ENCODE data around the gene NOSIP.

Gene NOSIP

DNA sequence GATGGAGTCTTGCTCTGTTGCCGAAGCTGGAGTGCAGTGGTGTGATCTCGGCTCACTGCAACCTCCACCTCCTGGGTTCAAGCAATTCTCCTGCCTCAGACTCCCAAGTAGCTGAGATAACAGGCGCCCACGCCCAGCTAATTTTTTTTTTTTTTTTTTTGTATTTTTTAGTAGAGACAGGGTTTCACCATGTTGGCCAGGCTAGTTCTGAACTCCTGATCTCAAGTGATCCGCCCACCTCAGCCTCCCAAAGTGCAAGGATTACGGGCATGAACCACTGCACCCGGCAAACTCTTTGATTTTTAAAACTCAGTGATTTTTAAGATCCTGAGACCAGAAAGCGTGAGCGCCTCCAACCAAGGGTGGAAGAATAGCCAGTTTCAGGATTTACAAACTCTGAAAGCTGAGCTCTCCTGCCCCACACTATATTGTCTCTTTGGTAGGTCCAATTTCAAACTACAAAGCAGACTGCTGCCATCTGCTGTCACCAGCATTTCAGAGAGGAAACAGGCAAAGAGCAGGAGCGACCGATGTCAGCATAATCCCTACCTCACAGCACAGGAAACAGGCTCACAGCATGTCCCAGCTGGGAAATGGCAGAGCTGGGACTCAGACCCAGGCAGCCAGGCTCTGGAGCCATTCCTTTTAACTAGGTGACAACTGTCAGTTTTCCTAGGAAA, 9.2 kb downstream of the NOSIP start:
- DNase-seq: no peak

DNA sequence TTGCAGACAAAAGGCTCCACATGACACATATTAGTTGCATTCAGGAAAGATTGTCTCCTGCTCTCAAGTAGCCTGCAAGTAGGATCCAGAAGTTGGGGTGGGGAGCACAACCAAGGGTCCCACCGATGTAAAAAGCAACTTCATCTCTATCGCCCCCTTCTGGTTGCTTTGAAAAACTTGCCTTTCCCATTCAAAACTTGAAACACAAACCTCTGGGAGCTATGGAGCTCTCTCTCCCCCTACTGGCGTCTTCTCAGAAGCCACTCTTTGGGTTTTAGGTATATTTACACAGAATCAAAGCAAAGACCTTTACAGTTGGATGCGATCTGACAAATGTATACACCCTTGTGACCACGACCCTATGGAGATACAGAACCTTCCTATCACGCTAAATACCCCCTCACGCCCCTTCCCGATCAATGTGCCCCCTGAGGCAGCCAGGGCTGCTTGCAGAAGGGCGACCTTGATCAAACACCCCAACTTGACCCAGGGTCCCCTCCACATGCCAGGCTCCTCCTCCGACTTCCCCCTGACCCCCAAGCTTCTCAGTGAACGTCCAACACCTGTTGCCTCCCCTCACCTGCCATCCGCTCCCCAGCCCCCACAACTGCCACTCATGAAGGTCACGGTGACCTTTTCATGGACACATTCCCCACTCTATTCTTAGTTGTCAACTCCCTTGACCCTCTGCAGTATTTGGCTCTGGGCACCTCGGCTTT, 10.1 kb downstream of the NOSIP start:
- peak; percentile 66 for DNase-seq

DNA sequence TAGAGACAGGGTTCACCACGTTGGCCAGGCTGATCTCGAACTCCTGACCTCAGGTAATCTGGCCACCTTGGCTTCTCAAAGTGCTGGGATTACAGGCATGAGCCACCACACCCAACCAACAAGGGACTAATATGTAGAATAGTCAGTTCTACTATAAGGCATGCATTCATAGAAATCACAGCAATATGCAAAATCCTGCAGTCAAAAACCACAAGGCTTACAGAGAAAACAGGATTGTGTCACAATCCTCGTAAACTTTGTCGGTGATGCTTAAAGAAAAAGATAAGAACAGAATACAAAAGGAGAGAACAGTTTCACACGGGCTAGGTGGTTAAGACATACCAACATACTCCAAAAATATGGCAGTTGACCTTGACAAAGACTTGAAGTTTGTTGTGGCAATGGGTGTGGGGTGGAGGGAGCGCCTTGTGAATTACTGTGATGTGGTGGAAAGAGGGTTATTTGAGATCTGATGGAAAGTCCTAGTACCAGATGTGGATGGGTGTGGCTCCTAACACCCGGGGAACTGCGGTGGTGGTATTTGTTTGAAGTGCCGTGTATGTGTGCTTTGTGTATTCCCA, 12.4 kb downstream of the NOSIP start:
- DNase-seq: no peak

DNA sequence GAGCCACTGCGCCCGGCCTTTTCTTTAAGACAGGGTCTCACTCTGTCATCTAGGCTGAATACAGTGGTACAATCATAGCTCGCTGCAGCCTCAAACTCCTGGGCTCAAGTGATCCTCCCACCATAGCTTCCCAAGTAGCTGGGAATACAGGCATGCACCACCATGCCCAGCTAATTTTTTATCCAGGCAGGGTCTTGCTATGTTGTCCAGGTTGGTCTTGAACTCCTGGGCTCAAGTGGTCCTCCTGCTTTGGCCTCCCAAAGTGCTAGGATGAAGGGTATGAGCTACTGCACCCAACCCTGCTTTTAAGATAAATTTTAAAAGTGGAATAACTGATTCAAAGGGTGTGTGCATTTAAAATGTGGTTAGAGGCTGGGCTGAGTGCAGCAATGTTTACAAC, 14.1 kb downstream of the NOSIP start:
- no peak for DNase-seq

DNA sequence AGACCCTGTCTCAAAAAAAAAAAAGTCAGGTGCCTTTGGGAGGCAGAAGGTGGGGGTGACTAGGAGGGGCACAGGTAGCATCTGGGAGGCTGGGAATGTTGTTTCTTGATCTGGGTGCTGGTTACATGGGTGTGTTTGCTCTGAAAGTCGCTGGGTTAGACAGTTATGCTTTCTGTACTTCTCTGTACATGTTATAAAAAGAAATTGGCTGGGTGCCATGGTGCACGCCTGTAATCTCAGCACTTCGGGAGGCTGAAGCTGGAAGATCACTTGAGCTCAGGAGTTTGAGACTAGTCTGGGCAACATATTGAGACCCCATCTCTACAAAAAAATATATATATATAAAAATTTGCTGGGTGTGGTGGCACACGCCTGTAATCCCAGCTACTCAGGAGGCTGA, 15.1 kb downstream of the NOSIP start:
- no peak for DNase-seq

DNA sequence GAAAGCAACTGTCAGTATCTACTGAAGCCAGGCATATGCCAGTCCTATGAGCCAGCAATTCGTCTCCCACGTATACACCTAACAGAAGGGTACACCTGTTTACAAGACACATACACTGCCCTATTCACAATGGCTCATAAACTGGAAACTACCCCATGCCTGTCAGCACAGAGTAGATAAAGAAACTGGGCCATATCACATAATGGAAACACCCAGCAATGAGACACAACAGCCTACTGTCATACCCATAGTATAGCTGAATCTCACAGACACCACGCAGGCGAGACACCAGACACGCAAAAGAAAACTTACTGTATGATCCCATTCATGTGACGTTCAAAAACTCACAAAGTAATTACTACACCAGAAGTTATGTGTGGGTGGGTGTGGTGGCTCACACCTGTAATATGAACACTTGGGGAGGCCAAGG, 15.7 kb downstream of the NOSIP start:
- no peak for DNase-seq

DNA sequence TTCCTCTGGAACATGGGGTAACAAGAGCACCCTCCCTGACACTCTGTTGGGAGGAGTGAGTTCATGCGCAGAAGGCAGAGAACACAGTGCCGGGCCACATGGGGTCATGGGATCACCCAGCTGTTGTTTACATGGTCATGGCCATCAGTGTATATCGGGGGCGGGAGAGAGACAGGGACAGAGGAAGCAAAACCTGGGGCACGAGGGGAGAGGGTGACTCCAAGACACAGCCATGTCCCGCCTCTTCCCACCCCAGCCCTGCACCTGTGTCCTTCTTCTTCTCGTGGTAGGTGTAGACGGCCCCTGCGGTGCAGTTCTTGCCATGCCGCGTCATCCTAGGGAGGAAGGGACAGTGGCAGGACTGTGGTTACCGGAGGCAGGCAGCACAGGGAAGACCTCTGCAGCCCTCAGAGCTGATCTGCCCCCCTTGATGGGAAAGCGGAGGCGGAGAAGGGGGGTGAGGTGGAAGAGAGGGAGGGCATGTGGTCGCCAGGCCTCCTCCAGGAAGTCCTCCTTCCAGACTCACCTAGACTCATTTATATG, 19.9 kb downstream of the NOSIP start:
- no peak for DNase-seq

DNA sequence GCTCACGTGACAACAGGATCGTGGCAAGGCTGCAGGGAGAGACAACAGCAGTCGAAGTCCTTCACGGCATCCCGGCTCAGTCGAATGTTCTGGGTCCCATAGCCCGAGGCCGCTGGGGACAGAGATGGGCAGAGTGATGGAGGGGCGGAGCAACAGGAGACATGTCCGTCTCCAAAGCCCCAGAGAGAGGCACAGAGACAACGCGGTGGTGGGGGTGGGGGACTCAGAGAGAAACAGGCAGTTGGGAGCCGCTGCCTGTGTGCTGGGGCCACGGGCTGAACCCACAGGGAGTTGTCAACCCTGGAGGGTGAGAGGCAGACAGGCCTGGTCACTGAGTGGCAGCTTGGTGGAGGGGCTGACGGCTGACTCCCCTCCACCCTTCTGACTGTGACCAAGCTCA, 20.4 kb downstream of the NOSIP start:
- no peak for DNase-seq

DNA sequence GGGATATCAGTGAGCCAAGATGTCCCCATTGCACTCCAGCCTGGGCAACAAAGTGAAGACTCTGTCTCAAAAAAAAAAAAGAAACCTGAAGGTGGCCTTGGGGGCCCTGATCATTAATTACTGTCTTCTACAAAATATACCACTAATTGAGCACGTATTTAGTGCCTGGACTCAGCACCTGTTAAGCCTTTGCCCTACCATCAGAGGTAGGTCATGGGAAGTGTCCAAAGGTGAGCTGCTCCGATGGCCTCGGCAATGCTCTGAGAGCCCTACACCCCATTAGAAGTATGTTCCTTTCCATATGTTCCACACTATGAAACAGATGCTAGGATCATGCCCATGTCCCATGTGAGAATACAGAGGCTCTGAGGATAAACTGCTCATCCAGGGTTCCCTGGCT, 20.9 kb downstream of the NOSIP start:
- DNase-seq: no peak

DNA sequence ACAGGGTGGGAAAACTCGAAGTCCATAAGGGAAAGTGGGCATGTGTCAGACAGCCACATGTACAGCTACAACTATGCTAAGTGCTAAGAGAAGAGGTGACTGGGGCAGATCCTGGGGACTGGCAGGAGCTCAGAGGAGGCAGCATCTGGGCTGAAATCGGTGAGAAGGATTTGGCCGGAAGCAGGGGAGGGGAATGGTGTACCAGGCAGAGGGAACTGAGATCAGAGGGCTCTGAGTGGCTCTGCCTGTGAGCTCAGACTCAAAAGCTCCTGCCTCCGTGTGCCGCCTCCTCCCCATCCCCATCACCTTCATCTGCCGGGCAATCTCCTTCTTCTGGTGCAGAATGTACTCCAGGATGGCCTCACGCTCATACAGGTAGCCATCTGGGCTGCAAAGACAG, 21.8 kb downstream of the NOSIP start:
- no peak for DNase-seq

DNA sequence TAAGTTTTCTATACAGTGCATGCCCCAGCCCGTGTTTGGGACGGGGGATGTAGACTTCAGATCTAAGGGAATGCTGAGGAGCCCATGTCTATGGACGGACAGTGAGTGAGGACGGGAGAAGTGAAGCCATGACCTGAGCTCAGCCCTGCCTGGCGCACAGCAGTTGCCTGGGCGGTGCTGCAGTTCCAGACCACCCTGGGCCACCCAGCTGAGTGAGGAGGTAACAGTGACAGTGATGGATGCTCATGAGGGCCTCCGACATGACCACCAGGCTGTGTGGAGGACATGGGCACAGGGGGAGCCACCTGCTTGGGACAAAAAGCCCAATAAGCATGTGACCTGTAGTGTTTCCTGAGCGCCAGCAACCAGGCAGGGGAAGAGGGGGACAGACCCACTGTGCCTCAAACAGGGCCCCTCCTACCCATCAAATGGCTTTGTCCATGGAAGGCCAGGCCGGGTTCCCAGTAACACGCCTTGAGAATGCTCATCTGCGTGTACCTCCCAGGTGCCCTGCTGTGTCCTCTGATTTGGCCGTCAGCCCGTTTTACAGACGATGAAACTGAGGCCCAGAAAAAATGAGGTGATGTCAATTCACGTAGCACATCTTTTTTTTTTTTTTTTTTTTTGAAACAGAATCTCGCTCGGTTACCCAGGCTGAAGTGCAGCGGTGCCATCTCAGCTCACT, 22.6 kb downstream of the NOSIP start:
- DNase-seq: no peak

DNA sequence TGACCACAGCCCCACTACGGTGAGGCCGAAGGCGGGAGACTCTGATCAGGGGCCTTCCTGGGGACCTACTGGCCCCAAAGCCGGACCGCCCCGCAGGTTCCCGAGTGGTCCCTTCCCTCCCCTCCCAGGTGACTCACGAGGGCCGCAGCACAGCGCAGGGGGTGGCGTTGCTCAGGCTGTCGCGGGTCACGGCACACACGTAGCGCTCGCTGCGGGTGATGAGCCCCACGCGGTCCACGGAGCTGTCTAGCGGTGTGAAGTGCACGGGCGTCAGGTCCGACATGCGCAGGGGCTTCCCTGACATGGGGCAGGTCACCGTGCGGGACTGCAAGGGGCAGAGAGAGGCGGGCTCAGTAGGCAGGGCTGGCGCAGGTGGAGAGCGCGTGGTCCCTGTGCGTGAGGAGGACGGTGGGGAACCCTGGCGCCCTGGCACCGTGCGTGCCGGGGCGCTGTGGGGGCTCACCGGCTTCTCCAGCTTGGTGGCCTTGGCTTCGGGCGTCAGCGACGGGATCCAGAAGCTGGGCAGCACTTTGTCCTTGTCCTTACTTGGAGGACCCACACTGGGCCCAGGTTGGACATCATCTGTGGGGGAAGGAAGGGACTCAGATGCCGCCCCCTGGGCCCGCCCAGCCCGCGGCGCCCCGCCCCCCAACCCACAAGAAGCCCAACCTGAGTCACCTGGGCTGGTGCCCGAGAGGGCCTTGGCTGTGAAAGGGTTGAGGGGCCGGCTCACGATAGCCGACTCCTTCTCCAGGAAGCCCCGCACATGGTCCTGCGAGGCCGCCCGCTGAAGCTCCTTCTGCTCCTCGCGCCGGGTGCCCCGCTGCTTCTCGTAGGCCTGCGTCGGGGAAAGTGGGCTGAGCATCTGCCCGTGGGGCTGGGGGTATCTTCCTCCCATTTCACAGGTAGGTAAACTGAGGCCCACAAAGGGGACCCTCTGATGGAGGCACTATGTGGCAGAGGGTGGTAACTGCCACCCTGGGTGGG, 23.7 kb downstream of the NOSIP start:
- DNase-seq: no peak

DNA sequence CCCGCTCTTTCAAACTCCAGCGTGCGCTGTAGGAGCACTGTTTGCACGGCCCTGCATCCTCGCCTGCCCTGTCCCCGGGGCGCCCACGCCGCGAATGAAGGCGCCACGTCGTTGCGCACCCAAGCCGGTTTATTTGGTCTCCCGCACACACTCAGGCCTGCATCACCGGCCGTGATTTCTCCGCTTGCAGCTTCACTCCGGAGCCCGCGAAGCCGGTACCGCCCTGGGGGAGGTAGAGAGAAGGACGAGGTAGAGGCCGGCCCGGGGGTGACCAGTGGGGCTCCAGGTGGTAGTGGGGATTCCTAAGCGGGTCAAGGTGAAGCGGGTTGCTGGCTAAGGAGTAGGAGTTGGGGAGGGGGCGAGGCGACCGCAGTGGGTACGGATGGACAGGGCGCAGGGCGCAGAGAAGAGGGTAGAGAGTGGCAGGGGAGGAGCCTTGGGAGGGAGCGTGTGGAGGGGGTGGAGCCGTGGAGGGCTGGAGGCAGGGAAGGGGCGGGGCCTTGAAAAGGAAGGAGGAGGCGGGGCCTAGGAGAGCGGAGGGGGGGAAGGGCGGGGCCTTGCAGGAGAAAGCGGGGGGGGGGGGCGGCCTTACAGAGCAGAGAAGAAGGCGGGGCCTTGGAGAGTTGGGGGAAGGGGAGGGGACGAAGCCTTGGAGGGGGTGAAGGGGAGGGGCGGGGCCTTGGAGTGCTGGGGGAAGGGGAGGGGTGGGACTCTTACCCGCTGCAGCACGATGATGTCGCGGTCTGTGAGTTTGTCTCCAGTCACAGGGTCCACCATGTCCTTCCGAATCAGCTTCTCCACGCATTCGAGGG, 24.6 kb downstream of the NOSIP start:
- no peak for DNase-seq

DNA sequence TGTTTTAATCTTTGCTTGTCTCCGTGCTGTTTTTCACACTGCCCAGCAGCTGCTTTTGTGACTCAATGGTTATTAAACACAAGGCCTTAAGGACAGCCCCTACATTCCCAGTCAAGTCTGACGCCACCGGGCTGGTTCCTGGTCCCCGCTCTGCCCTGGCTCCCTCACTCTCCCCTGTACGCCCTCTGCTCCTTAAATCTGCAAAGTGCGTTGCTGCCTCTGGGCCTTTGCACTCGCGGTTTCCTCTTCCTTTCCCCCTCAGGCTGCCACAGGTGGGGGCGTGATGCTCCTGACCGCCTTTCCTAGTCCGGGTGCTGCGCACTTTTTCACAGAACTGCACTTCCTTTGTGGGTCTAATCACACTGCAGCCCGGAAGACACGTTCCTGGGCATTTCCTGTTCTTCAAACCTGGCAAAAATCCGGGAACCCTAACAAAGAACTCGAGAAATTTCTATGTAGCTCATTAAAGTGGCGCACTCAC, 25.6 kb downstream of the NOSIP start:
- no peak for DNase-seq

DNA sequence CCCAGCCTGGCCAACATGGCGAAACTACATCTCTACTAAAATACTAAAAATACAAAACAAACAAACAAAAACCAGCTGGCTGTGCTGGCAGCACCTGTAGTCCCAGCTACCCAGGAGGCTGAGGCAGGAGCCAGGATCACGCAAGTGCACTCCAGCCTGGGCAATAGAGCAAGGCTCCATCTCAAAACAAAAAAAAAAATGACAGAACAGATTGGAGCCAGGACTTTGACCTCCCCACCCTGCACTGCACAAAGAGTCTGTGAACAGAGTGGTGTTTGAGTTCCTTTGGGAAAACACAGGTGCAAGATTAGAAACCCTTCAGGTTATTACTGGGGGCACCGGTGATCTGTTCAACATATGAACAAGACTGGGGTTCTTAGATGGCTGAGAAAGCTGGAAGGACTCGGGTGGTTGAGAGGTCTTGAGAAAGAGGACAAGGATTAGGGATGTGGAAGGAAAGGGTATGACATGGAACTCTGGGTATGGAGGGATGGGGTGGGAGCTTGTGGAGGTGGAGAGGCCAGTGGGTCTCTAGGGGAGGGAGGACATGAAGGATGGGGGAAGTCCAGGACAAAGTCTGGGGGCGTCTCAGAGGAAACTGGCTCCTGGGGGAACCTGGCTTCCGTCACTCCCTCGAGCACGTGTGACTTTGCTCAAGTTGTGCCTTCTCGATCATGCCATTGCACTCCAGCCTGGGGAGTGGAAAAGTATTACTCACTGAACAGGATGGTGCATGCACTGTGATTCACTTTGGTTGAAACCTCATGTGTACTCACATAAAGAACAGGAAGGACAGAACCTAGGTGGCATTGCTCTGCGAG, 26.7 kb downstream of the NOSIP start:
- no peak for DNase-seq

DNA sequence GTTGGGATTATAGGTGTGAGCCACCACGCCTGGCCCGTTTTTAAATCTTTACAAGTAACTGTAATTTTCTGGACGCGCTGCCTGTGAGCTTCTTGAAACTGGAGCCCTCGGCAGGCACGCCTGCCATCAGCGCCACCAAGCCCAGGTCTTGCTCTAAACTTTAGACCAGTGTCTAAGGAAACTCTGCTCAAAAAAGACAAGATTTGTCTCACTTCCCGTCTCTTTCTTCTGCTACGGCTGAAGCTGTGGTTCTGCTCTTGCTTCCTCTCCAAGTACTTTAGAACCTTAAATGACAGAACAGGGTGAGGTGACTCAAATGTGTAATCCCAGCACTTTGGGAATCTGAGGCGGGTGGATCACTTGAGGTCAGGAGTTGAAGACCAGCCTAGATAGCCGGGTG, 27.6 kb downstream of the NOSIP start:
- DNase-seq: no peak

DNA sequence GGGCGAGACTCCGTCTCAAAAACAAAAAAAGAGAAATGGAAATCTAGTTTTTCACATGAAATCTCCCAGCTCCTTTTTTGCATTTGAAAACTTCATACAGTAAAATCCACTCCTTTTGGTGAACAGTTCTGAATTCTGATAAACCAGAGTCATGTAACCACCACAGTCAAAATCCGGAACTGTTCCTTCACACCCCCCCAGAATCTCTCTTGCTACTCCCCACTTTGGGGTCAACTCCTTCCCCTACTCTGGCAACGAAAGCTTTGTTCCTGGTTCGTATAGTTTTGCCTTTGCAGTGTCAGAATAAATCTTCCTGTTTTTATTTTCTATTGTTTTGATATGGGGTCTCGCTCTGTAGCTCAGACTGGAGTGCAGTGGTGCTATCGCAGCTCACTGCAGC, 28.8 kb downstream of the NOSIP start:
- DNase-seq: no peak

DNA sequence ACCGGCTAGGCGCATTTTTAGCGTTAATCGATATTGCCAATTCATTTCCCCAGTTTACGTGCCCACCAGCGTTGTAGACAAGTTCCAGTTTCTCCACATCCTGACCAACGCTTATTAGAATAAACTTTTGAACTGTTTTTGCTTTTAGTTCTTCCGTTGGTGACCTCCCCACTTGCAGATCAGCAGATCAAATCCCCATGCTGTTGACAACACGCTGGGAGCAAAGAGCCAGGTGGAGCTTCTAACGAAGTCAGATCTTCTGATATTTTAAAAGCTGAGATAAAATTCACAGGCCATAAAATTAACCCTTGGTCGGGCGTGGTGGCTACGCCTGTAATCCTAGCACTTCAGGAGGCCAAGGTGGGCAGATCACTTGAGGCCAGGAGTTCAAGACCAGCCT, 31.3 kb downstream of the NOSIP start:
- no peak for DNase-seq

DNA sequence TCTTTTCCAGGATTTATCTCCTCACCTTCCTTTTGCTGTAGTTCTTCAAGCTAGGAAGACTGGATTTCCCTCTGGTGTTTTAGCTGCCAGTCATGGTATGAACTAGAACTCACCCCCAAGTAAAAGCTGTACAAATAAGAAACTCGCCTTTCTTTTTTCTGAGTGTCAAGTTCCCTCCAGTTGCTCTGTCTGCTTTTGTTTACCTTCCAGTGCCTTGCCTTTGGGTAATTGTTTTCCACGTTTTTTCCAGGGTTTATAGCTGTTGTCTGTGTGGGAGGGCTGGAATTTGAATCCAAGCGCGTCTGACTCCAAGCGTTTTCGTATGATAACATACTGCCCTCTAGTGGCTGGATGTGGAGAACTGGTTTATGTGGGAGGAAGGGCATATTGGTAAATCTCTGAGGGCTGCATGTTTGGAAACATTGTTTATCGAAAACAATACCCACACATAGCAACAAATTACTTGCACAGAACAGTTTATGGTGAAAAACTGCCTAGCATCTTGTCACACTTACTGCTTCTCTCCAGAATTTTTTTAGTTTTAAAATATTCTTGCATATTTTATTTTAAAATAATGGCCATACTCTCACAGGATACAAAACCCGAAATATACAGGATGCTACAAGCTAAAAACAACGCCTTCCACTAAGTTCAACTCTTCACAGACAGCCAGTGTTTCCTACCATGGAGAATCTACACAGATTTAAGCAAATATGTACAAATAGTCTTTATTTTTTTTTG, 33.4 kb downstream of the NOSIP start:
- peak; percentile 95 for DNase-seq

DNA sequence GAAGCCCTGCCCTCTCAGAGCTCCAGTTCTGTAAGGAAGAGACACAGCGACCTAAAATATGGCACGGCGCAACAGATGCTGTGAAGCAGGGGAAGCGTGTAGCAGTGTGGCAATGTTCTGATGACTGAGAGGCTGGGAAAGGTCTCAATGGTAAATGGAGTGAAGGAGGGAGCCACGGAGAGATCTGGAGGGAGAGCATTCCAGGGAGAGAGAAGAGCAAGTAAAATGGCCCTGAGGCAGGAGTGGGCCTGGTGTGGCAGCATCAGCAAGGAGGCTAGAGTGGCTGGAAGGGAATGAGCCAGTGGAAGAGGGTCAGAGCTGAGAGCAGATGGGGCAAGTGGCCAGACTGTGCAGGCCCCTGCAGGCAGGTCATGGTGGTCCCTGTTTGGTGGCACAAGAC, 36.2 kb downstream of the NOSIP start:
- DNase-seq: no peak
